ENCODE measurements around the gene ZIM2. TPM values are rescaled to one million over a fixed set of nuclear protein-coding genes. Genes with fewer than 3 reads are reported as not detected.

ZIM2 gene
- not detected for total RNA-seq

DNA sequence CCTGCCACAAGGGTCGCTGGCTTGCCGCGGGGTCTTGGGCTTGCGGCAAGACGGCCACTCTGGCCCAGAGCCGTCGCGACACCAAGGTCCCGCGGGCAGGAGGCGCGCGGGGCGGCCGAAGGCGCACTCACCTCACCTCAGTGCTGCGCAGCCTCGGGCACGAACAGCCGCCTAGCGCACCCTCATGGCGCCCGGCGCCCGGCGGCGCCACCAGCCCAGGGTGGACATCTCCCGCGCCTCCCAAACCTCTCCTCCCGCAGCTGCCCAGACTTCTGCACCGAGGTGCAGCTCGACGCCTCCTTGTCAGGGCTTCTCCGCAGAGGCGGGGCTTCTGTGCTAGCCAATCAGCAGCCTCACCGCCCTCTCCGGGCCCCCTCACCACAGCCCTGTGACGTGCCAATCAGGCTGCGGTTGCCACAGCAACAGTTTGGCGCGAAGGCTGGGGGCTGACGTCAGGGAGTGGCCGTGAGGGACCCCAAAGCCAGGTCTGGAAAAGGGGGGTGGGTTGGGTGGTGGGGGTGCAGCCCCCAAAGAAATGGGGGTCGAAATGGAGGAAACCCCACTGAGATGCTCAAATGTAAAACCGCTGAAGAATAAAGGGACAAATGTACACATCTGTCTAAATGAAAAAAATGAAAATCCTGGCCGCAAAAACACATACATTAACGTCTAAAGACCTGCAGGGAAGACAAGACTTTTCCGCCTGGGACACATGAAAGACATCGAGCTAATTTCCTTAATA lies at the start of gene ZIM2, which contains the start of gene PEG3:
ZIM2 (minus strand) TSS at position 276 of the 742 bp plus-strand sequence. CDS start 16,449 bp downstream, outside the sequence.
PEG3 (minus strand) TSS at position 276 of the 742 bp plus-strand sequence. CDS start 16,071 bp downstream, outside the sequence.
- Mint-ChIP-seq H3K27ac (no peak within 1 kb of the TSS), H3K36me3 (peaks cover 19% of the 10 kb centered on the region), H3K4me3 (no peak within 1 kb of the TSS)

DNA sequence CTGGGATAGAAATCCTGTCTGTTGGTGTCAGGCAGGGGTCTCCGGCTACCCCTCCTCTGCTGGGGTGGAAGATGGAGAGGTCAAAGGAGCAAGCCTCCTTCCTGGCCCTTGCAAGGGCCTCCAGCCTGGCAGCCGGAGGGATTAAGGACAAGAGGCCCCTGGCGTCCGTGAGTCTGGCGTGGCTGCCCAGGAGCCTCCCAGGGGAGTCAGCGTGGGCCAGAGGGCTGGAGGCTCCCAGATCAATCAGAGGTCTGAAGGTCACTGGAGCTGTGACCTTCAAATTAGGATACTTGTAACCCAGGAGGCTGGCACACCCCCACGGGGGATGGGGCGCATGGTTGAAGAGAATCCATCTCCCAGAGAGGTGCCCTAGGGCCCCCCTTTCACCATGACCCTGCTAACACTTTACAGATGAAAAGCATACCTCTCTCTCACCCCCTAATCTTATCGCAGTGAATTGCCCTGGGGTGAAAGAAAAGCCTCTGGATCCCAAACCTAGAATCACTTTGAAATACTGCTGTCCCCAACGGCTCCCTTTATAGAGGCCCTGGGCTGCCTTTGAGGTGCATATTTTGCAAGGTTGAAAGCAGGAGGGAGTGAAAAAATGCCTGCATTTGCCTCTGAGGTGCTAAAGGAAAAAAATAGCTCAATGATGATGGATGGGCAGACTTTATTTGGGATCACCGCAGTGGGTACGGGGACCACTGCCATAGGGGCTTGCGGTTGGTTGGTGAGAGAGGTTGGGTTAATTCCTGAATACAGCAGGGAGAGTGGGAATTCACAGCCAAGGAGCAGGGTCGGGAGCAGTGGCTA lies 44.9 kb upstream of the ZIM2 start:
- DNase-seq (ENCODE audit: low spot score), result no peak
- Mint-ChIP-seq H3K4me1 (ENCODE audit: low read depth in 2 of 2) (no peaks in the 10 kb centered on the region), H3K4me3 (no peak overlapping the region), H3K27ac (no peak overlapping the region), H3K36me3 (peaks cover 30% of the 10 kb centered on the region), H3K27me3 (no peaks in the 10 kb centered on the region), H3K9me3 (peaks cover 20% of the 10 kb centered on the region)
- no peak for ATAC-seq

More for the DNA sequence above, at the start of gene ZIM2, which contains the start of gene PEG3:
- peaks cover 0 to 5% of the 10 kb centered on the region in 2 donors for H3K4me1 Mint-ChIP-seq (ENCODE audit: low read depth in 2 of 2)
- DNase-seq (ENCODE audit: low spot score), result no peak
- peaks cover 0 to 4% of the 10 kb centered on the region in 2 donors for H3K27me3 Mint-ChIP-seq
- no peak for ATAC-seq
- peaks cover 7% of the 10 kb centered on the region for H3K9me3 Mint-ChIP-seq

DNA sequence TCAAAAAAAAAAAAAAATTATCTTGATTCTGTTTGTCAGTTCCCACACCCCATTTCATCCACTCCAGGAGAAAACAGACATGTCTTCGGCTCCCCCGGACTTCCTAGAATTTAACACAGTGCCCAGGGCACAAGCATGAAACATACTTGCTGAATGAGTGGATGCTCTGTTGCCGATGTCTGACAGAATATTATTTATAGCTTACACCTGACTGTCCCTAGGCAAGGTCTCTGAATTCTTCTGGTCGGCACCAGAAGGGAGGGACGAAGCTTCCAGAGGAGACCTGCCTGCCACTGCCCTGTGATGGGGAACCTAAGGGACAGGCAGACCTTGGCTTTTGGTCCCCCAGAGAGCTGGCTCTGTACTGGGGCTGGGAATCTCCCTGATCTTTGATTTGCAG lies 43.9 kb upstream of the ZIM2 start:
- Mint-ChIP-seq H3K27ac (no peak overlapping the region), H3K4me1 (ENCODE audit: low read depth in 2 of 2) (no peaks in the 10 kb centered on the region), H3K4me3 (no peak overlapping the region), H3K36me3 (peaks cover 26% of the 10 kb centered on the region), H3K9me3 (peaks cover 22% of the 10 kb centered on the region), H3K27me3 (no peaks in the 10 kb centered on the region)
- DNase-seq (ENCODE audit: low spot score), result no peak
- ATAC-seq, result no peak

DNA sequence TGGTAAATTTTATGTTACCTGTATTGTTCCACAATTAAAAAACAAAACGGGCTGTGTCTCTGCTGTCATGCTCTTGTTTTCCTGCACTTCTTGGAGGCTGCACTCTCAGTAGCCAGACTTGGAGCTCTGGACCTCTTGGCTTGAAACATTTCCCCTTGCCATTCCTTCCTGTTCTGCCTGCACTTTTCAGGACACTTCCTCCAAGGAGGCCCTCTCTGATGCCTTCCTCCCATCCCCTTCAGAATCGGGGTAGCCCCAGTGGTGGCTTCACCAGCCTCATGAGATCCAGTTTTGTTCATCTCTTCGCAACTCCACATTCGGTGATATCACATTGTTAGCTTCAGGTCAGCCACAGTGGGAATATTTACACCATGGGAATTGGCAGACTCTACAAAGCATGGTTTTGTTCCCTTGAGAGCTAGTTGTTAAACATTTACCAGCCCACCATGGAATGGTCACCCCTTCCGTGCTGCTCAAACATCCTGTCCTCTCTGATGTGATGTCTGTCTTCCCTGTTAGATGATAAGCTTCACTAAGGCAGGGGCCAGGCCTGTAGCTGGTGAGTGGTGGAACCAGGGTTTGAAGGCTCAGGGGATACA lies 40.2 kb upstream of the ZIM2 start:
- H3K4me3 Mint-ChIP-seq, result no peak overlapping the region
- H3K4me1 Mint-ChIP-seq (ENCODE audit: low read depth in 2 of 2), result no peaks in the 10 kb centered on the region
- peaks cover 28% of the 10 kb centered on the region for H3K36me3 Mint-ChIP-seq
- DNase-seq (ENCODE audit: low spot score) (no peak), ATAC-seq (no peak)
- no peaks in the 10 kb centered on the region for H3K27me3 Mint-ChIP-seq
- H3K27ac Mint-ChIP-seq, result no peak overlapping the region
- H3K9me3 Mint-ChIP-seq, result peaks cover 20% of the 10 kb centered on the region

DNA sequence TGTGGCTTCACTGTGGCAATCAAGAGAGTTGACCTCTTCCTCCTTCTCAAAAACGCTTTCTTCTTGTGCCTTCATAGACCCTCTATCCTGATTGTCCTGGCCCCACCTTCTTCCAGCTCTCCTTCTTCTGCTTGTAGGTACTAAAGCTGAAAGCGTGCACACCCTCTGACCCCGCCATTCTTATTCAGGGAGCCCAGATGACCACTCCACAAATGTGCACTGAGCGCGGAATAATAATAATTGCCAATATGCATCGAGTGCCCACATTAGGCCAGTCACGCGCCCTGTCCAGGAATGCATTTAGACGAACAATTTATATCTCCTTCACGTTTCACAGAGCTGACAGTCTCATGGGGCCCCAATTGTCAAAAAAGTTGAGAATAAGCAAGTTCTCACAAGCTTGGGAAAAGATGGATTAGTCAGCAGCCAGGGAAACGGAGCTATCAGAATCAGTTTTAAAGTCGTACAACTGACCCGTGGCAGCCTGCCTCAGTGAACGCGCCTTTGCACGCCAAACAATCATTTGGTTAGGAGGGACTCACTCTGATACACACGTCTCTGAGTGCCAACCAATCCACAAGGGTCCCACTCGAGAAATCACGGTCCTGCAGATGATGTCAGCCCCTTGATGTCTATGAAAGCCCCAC lies 36.7 kb upstream of the ZIM2 start:
- Mint-ChIP-seq H3K27ac (no peak overlapping the region), H3K36me3 (peaks cover 37% of the 10 kb centered on the region), H3K9me3 (peaks cover 23% of the 10 kb centered on the region), H3K4me3 (no peak overlapping the region), H3K27me3 (no peaks in the 10 kb centered on the region), H3K4me1 (ENCODE audit: low read depth in 2 of 2) (peaks cover 0 to 4% of the 10 kb centered on the region in 2 donors)
- DNase-seq (ENCODE audit: low spot score) (no peak), ATAC-seq (no peak)

DNA sequence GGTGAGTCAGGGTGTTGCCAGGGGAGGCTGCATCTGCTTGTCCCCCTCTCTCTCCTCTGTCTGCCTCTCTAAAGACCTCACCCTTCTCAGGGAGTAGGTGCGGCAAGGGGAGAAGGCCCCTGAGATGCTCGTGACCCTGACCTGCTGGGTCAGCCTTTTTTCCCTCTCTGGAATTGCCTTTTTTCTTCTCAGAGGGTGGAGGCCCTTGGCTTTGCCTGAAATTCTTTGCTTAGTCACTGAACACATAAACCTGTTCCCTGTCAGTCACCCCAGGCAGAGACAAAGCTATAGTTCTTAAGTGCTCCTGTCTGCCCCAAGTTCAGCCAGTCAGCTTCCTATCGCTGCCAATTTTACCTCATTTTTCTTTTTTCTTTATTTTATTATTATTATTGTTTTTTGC lies 35.2 kb upstream of the ZIM2 start:
- DNase-seq (ENCODE audit: low spot score), result no peak
- Mint-ChIP-seq H3K27ac (no peak overlapping the region), H3K9me3 (peaks cover 19% of the 10 kb centered on the region), H3K4me1 (ENCODE audit: low read depth in 2 of 2) (peaks cover 0 to 4% of the 10 kb centered on the region in 2 donors), H3K27me3 (no peaks in the 10 kb centered on the region), H3K4me3 (no peak overlapping the region), H3K36me3 (peaks cover 34% of the 10 kb centered on the region)
- ATAC-seq, result no peak

DNA sequence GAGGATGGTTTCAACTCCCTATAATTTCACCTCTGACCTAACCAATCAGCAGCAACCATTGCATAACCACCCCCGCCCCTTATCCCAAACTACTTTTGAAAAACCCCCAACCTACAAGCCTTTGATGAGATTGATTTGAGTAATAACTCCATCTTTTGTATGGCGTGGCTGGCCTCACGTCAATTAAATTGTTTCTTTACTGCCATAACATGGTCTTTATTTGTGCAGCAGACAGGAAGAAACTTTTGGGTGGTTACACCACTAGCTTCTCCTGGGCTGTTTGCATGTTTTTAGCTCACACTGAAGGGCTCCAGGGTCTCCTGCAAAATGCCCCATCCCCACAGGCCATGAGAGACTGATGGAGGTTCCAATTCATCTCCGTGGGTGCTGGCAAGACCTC lies 34.0 kb upstream of the ZIM2 start:
- Mint-ChIP-seq H3K4me3 (no peak overlapping the region), H3K4me1 (ENCODE audit: low read depth in 2 of 2) (peaks cover 0 to 4% of the 10 kb centered on the region in 2 donors), H3K27me3 (no peaks in the 10 kb centered on the region), H3K36me3 (peaks cover 41% of the 10 kb centered on the region), H3K27ac (no peak overlapping the region), H3K9me3 (peaks cover 23% of the 10 kb centered on the region)
- DNase-seq (ENCODE audit: low spot score) (no peak), ATAC-seq (no peak)

DNA sequence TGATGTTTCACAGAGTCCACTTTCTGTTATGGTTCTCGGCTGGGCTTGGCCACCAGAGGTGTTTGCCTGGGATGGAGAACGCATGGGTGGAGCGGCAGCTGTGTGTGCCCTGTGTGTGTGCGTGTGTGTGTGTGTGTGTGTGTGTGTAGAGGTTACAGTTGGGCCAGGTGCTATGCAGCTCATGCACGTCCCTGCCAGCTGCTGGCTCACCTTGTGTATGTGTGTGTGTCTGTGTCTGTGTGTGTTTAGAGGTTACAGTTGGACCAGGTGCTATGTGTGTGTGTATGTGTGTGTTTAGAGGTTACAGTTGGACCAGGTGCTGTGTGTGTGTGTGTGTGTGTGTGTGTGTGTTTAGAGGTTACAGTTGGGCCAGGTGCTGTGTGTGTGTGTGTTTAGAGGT lies 33.0 kb upstream of the ZIM2 start:
- Mint-ChIP-seq H3K4me1 (ENCODE audit: low read depth in 2 of 2) (peaks cover 0 to 4% of the 10 kb centered on the region in 2 donors), H3K27me3 (no peaks in the 10 kb centered on the region), H3K9me3 (peaks cover 23% of the 10 kb centered on the region), H3K27ac (no peak overlapping the region), H3K4me3 (no peak overlapping the region), H3K36me3 (peaks cover 41% of the 10 kb centered on the region)
- DNase-seq (ENCODE audit: low spot score), result no peak
- no peak for ATAC-seq

DNA sequence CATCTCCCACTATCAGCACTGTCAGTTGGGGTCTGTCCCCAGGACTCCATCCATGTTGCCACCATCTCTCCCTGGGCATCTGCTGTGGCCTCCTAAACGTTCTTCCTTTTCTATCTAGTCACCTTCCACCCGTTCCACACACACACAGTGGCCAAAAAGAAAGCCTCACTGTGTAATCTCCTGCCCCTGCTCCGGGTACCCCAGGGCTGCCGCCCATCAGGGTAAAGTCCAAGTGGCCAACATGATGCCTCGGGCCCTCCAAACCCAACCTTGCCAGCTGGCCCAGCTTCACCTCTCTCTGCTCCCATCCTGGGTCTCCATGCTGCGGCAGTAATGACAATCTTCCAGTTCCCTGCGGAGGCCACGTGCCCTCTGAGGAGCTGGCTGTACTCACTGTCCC lies 29.4 kb upstream of the ZIM2 start:
- H3K4me1 Mint-ChIP-seq (ENCODE audit: low read depth in 2 of 2), result peaks cover 0 to 4% of the 10 kb centered on the region in 2 donors
- no peaks in the 10 kb centered on the region for H3K27me3 Mint-ChIP-seq
- H3K4me3 Mint-ChIP-seq, result no peak overlapping the region
- DNase-seq (ENCODE audit: low spot score) (no peak), ATAC-seq (no peak)
- peaks cover 25% of the 10 kb centered on the region for H3K9me3 Mint-ChIP-seq
- no peak overlapping the region for H3K27ac Mint-ChIP-seq
- H3K36me3 Mint-ChIP-seq, result peaks cover 27% of the 10 kb centered on the region

DNA sequence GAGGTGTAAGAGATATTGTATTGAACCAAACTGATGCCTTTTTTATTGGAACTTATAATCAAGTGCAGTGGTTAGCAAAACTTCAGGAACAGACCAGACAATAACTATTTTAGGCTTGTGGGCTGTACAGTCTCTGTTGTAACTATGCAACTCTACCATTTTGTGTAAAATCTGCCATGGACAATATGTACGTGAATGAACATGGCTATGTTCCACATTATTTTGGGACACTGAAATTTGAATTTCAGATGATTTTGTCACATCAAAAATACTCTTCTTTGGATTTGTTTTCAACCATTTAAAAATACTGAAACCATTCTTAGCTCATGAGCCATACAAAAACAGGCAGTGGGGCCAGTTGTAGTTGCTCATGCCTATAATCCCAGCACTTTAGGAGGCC lies 27.9 kb upstream of the ZIM2 start:
- Mint-ChIP-seq H3K36me3 (peaks cover 24% of the 10 kb centered on the region), H3K4me1 (ENCODE audit: low read depth in 2 of 2) (peaks cover 0 to 2% of the 10 kb centered on the region in 2 donors), H3K27ac (no peak overlapping the region), H3K9me3 (peaks cover 29% of the 10 kb centered on the region), H3K4me3 (no peak overlapping the region), H3K27me3 (no peaks in the 10 kb centered on the region)
- no peak for ATAC-seq
- DNase-seq (ENCODE audit: low spot score), result no peak

DNA sequence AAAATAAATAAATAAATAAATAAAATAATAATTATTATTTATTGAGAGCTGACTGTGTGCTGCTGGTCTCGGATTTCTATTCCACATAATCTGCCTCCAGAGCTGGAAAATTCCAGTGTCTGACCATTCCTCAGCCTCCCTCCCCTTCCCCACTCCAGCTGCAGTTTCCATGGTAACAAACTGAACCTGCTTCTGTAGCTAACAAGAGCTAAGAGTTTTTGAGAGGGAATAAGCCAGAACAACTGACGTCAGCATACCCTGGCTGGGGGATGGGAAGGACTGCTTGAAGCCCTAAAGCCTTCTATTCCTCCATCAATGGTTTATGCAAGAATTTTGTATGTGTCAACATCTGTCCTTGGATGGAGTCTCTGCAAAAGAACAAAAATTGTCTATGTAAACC lies 26.0 kb upstream of the ZIM2 start:
- Mint-ChIP-seq H3K4me3 (no peak overlapping the region), H3K4me1 (ENCODE audit: low read depth in 2 of 2) (no peaks in the 10 kb centered on the region), H3K36me3 (peaks cover 24% of the 10 kb centered on the region), H3K9me3 (peaks cover 30% of the 10 kb centered on the region), H3K27me3 (no peaks in the 10 kb centered on the region), H3K27ac (no peak overlapping the region)
- no peak for DNase-seq (ENCODE audit: low spot score)
- ATAC-seq, result no peak

DNA sequence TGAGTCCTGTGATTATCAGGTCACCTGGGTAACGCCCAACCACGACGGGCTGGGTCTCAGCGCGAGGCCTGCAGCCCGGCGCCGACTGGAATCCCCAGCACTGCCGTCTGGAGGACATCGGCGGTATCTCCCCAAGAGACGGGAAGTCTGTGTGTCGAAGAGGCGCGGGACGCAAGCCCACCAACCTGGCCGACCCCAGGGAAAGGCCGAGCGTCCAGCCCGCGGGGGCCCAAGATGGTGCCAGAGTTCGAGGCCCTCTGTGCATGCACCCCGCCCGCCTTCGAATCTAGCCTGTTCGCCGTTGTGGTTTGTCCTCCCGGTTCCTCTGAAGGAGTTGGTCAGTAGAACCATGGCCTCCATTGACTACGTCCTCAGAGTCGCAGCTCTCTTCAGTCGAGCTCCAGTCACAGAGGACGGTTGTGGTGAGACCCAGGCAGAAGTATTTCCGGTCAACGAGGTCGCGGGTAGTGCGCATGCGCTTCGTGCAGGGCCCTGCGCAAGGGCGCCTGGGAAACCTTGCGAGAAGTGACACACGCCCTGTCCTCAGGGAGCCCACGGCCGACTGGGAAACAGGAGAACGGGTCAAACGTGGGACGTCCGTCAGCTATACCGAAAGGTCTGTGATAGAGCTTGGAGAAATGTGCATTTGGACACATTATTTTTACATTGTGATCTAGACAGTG lies 24.1 kb upstream of the ZIM2 start:
- H3K27ac Mint-ChIP-seq, result no peak overlapping the region
- H3K27me3 Mint-ChIP-seq, result no peaks in the 10 kb centered on the region
- H3K4me3 Mint-ChIP-seq, result no peak overlapping the region
- no peak for DNase-seq (ENCODE audit: low spot score)
- H3K36me3 Mint-ChIP-seq, result peaks cover 16% of the 10 kb centered on the region
- no peaks in the 10 kb centered on the region for H3K4me1 Mint-ChIP-seq (ENCODE audit: low read depth in 2 of 2)
- no peak for ATAC-seq
- peaks cover 22% of the 10 kb centered on the region for H3K9me3 Mint-ChIP-seq

DNA sequence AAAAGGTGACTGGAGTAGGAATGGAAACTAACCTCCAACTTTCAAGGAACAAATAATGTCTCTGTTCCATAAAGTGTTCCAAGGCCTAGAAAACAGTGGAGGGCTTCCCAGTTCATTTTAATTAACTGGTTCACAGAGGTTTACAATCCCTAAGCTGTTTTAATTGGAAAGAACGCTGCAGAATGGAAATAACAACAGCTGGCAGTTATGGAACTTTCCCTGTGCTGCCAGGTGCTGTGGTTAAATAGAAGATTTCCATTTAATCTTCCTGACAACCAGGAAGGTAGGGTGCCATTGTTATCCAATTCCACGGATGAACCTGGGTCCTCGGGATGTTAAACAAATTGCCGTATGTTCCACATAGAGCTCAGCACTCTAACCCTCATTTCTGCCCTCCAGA lies 22.2 kb upstream of the ZIM2 start:
- Mint-ChIP-seq H3K27me3 (no peaks in the 10 kb centered on the region), H3K9me3 (peaks cover 24% of the 10 kb centered on the region), H3K36me3 (peaks cover 18% of the 10 kb centered on the region), H3K27ac (no peak overlapping the region), H3K4me3 (no peak overlapping the region), H3K4me1 (ENCODE audit: low read depth in 2 of 2) (no peaks in the 10 kb centered on the region)
- ATAC-seq (no peak), DNase-seq (ENCODE audit: low spot score) (no peak)

Measured in natural killer cell treated with Interleukin-12 subunit alpha and Interleukin-12 subunit beta and Interleukin-15 and Interleukin-18, amount 100 ng/mL, for 72 hours (primary cell).